GM20000 (cell line): ENCODE results near the gene HMCN2.

Source experiments
- DNase-seq: peaks from one replicate; pipeline ENCODE4 v3.0.0; 2012; ENCODE audit warnings: low spot score
- CTCF ChIP-seq: IDR thresholded peaks from 2 replicates; pipeline ENCODE4 v1.5.1; 2012; ENCODE audit warnings: mild to moderate bottlenecking, control low read depth; ENCODE audit errors: extremely low read depth, missing control alignments

HMCN2 gene

DNA sequence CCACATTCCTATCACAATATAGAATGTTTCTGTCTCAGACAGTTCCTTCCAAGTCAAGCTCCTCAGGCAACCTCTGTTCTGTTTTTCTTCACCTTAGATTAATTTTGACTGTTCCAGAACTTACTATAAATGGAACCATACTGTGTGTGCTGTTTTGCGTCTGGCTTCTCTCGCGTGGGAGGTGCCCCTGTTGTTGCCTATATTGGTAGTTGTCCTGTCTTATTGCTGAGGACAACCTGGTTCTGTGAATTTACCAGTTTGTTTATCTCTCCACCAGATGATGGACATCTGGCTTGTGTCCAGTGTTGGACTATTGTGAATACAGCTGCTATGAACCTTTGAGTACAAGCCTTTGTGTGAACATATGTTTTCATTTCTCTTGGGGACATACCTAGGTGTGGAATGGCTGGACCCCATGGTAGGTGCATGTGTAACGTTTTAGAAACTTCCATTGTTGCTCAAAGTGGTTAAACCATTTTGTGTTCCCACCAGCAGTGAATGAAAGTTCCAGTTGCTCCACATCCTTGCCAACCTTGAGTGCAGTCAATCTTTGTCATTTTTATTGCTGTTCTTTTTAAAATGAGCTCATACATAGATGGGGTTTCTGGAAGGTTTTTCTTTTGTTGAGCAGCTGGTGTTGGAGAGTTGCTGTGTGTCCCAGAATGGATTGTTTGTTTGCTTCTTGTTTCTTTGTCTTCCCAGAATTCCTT is 18.1 kb downstream of the HMCN2 start:
- DNase-seq, result no peak
- TF ChIP-seq CTCF, result no peak

GRCh38 chr9:130284249-130284625 is 18.7 kb downstream of the HMCN2 start:
- no peak for DNase-seq
- no peak for TF ChIP-seq CTCF

- DNase-seq, result no peak
Measured at GRCh38 chr9:130284690-130285089, 19.1 kb downstream of the HMCN2 start.

DNA sequence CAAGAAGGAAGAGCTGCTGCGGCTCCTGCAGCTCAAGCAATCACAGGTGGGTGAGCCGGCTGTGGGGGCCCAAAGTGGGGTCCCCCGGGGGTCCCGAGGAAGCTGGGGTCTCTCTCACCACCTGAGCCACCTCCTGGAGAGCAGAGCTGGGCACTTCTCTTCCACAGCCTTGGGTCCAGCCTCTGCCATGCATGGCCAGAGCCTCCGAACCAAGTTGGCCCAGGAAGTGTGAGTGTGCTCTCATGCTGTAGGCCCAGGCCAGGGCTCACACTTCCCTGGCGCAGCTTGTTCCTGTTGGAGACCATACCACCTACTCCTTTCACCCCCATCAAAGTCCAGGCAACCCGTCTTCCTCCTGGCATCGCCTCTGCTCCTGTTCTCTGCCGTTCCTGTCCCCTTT is 19.7 kb downstream of the HMCN2 start:
- no peak for TF ChIP-seq CTCF
- DNase-seq, result no peak

More at GRCh38 chr9:130284690-130285089, 19.1 kb downstream of the HMCN2 start:
- TF ChIP-seq CTCF, result no peak

DNA sequence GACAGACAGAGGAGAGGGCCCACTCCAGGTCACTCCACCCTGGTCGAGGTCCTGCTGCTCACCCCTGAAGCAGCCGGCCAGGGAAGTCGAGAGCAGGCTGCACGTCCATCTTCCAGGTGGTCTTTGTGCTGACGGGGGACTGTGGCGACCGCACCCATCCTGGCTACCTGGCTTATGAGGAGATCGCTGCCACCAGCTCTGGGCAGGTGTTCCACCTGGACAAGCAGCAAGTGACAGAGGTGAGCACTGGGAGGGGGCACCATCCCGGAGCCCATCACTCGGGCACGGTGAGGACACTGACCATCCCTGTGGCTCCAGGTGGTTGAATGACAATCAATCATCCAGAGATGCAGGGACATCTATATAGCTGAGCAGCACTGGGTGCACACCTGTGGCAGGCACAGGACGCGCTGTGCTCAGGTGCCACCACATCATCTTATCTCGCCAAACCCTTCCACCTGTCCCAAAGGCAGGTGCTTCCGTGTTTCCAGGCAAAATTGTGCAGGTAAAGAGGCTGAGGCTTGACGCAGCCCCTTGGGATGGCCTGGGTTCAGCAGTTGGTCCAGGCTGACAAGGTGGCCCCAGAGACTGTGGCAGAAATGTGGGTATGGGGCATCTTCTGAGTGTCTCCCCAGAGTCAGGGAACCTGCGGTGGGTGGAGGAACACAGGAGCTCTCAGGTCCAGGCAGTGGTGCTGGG is 20.7 kb downstream of the HMCN2 start:
- TF ChIP-seq CTCF, result no peak
- no peak for DNase-seq

- no peak for TF ChIP-seq CTCF
- no peak for DNase-seq
Measured at GRCh38 chr9:130286781-130287428, 21.3 kb downstream of the HMCN2 start.

DNA sequence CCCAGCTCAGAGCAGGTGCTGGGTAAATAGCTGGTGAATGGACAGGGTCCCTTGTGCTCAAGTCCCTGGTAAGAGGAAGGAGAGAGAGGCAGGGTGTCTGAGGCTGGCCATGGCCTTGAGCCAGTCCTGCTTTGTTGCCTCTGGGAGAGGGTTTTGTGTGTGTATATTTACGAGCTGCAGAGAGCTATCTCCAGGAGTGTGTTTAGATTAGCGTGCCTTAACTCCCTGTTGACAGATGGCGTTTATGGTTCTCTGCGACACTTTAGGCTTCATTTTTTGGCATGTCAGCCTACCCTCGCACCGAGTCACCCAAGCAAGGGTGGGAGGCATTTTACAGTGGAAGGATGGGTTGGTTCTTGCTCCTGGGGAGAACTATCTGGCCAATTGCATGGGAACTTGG is 22.2 kb downstream of the HMCN2 start:
- DNase-seq, result no peak
- no peak for TF ChIP-seq CTCF
